ENCODE data around the gene CHMP4B.
A peak's percentile ranks its signal among the peaks of the same experiment; 100 is the strongest.

Gene CHMP4B

DNA sequence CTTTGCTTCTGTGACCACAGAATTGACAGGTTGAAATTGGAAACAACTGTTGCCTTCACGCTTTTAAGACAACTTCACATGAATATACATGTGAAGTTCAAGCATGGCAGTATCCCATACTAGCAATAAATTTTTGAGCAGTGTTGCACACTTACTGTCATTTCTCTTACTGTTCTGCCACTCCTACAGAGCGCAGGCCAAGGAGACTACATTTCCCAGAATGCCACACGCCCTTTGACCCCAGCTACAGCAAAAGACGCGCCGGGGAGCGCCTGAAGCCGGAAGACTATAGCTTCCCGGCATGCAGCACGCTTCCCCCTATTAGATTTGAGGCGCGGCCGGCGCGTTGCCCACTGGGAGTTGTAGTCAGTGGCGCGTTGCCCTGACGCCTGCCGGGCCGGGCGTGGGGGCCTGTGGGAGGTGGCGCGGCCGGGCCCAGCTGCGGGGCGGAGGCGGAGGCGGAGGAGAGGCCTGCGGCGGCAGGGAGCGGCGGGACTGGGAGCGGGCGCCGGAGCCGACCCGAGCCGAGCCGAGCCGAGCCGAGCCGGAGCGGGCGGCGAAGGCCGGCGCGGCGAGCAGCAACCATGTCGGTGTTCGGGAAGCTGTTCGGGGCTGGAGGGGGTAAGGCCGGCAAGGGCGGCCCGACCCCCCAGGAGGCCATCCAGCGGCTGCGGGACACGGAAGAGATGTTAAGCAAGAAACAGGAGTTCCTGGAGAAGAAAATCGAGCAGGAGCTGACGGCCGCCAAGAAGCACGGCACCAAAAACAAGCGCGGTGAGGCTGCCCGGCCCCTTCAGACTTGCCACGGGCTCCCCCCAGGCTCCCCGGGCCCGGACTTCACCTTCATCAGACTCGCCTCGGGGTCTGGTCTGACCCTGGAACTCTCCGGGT lies at the start of gene CHMP4B:
TSS of gene CHMP4B (plus strand) at position 464 of the 891 bp plus-strand sequence. CDS start at position 585, 121 bp downstream.
- in situ Hi-C loops (cut with HindIII; ENCODE audit: low sequenced_read_pairs): no loop called here

DNA sequence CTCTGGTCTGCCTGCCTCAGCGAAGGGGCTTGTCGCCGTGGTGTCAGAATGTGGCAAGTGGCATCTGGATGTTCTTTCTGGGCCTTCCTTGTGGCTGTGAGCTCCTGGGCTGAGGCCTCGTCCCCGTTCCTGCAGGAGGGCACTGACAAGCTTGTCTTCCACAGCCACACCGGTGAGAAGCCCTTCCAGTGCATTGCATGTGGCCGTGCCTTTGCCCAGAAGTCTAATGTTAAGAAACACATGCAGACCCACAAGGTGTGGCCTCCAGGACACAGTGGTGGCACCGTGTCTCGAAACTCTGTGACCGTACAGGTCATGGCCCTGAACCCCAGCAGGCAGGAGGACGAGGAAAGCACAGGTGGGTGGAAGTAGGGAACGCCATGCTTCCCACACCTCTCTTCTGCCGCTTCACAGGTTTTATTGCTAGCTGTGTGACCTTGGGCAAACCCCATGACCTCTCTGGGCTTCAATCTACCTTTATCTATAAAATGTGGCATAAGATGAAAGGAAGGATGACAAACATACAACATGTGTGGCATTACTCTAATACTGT lies 49.4 kb upstream of the CHMP4B start:
- DNase-seq (ENCODE audit: low read depth): no peak
- in situ Hi-C loops (cut with HindIII; ENCODE audit: low sequenced_read_pairs): no loop called here
- TF ChIP-seq, protein P1, sequence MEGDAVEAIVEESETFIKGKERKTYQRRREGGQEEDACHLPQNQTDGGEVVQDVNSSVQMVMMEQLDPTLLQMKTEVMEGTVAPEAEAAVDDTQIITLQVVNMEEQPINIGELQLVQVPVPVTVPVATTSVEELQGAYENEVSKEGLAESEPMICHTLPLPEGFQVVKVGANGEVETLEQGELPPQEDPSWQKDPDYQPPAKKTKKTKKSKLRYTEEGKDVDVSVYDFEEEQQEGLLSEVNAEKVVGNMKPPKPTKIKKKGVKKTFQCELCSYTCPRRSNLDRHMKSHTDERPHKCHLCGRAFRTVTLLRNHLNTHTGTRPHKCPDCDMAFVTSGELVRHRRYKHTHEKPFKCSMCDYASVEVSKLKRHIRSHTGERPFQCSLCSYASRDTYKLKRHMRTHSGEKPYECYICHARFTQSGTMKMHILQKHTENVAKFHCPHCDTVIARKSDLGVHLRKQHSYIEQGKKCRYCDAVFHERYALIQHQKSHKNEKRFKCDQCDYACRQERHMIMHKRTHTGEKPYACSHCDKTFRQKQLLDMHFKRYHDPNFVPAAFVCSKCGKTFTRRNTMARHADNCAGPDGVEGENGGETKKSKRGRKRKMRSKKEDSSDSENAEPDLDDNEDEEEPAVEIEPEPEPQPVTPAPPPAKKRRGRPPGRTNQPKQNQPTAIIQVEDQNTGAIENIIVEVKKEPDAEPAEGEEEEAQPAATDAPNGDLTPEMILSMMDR (IDR thresholded peaks at IDR 0.05; ENCODE audit: low read depth, low read length, missing control alignments): no peak
- no peak overlapping the region for H3K4me3 ChIP-seq (ENCODE audit: low read depth, low read length)

More for the DNA sequence above, at the start of gene CHMP4B:
- peak; percentile 98 for DNase-seq (ENCODE audit: low read depth)
- TF ChIP-seq, protein P1 (IDR thresholded peaks at IDR 0.05; ENCODE audit: low read depth, low read length, missing control alignments): no peak
- peak within 1 kb of the TSS; percentile 86 for H3K4me3 ChIP-seq (ENCODE audit: low read depth, low read length)

DNA sequence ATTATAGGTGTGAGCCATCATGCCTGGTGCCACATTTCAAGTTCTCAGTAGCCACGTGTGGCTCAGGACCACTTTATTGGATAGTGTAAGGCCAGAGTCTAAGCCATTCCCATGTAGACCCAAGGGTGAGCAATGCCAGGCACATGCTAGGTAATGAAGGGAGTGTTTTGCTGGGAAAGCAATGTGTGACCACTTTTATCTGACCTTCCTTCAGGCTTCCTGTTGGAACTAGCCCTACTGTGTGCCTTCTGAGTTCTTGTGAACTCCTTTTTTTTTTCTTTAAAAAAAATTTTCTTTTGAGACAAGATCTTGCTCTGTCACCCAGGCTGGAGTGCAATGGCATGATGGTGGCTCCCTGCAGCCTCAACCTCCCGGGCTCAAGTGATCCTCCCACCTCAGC lies 46.0 kb upstream of the CHMP4B start:
- TF ChIP-seq, protein P1 (IDR thresholded peaks at IDR 0.05; ENCODE audit: low read depth, low read length, missing control alignments): no peak
- no peak overlapping the region for H3K4me3 ChIP-seq (ENCODE audit: low read depth, low read length)
- in situ Hi-C loops (cut with HindIII; ENCODE audit: low sequenced_read_pairs): no loop called here
- no peak for DNase-seq (ENCODE audit: low read depth)

GRCh38 chr20:33765592-33765991 lies 45.6 kb upstream of the CHMP4B start:
- no peak overlapping the region for H3K4me3 ChIP-seq (ENCODE audit: low read depth, low read length)
- TF ChIP-seq, protein P1 (IDR thresholded peaks at IDR 0.05; ENCODE audit: low read depth, low read length, missing control alignments): no peak
- in situ Hi-C loops (cut with HindIII; ENCODE audit: low sequenced_read_pairs): no loop called here
- no peak for DNase-seq (ENCODE audit: low read depth)

GRCh38 chr20:33766686-33767085 lies 44.5 kb upstream of the CHMP4B start:
- DNase-seq (ENCODE audit: low read depth): no peak
- no peak overlapping the region for H3K4me3 ChIP-seq (ENCODE audit: low read depth, low read length)
- in situ Hi-C loops (cut with HindIII; ENCODE audit: low sequenced_read_pairs): no loop called here
- TF ChIP-seq, protein P1 (IDR thresholded peaks at IDR 0.05; ENCODE audit: low read depth, low read length, missing control alignments): no peak

DNA sequence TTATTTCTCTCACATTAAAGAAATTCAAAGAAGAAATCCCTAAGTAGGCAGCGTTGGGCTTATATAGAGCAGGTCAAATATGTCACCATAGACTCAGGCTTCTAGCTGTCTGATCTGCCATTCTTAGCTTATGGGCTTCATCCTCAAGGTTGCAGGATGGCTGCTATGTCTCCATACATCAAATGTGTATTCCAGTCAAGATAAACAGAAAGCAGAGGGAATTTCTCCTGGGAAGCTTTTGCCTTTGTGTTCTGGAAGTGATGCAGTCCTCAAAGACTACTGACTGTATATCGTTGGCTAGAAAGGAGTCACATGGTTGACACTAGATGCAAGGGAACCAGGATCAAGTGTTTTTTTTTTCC lies 43.4 kb upstream of the CHMP4B start:
- in situ Hi-C loops (cut with HindIII; ENCODE audit: low sequenced_read_pairs): no loop called here
- no peak overlapping the region for H3K4me3 ChIP-seq (ENCODE audit: low read depth, low read length)
- TF ChIP-seq, protein P1 (IDR thresholded peaks at IDR 0.05; ENCODE audit: low read depth, low read length, missing control alignments): no peak
- DNase-seq (ENCODE audit: low read depth): no peak

Data from astrocyte of the cerebellum (primary cell).